IPS DF 4.7 (cell line): ENCODE results near the gene ACP5.
"Not testable (repeated sequence)": the region's sequence is repeated elsewhere in the genome, so short reads cannot be mapped to it uniquely, and the experiment has no call there.

Source experiments
- DNase-seq: peaks from one replicate; pipeline ENCODE4 v3.0.0-alpha.2; 2013; ENCODE audit warnings: low spot score; ENCODE audit errors: extremely low read depth

ACP5 gene

DNA sequence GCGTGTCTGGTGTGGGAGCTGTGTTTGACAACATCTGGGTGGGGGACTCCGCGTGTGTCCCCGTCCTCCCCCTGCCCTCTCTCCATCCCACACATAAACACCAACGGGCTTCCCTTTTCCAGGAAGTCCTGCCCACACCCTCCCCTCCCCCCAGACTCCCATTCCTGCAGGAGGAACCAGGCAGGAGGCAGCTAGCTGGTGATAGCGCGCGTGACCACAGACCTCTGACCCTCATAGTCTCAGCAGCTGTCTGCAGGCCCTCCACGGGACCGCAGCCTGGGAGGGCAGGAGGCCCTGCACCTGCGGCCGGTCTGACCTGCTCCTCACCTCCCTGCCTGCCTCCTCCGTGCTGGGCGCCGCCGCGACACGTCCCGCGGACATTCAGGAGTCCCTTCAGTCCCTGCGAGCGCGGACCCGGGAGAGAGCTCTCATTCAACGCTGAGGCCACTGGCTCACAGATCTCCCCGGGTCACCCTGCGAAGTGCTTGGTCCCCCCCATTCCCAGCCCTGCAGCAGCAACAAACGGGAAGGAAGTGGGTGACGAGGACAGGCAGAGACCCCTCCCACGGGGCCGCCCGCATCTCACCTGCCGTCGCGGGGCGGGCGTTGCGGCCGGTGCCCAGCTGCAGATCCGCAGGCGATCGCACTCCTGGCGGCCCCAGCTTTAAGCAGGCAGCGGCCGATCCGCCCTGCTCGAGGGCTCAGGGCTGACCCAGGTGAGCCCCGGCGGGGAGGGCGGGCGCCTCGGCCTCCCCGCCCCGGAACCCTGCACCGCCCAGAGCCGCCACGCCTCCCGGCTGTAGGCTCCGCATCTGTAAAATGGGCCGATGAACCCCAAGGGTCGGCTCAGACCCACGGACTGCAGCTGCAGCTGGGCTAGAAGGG lies 1.1 kb upstream of the ACP5 start:
- no peak for DNase-seq

DNA sequence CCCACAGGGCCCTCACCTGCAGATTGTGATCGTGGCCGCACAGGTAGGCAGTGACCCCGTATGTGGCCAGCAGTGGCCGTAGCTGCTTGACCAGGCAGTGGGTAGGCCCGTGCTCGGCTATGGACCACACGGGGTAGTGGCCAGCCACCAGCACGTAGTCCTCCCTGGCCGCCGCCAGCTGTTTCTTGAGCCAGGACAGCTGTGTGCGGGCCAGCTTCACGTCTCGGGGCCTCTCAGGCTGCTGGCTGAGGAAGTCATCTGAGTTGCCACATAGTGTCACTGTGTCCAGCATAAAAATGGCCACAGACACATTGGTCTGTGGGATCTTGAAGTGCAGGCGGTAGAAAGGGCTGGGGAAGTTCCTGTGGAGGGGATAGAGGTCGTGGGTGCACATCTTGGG lies 1.2 kb downstream of the ACP5 start:
- DNase-seq = no peak

DNA sequence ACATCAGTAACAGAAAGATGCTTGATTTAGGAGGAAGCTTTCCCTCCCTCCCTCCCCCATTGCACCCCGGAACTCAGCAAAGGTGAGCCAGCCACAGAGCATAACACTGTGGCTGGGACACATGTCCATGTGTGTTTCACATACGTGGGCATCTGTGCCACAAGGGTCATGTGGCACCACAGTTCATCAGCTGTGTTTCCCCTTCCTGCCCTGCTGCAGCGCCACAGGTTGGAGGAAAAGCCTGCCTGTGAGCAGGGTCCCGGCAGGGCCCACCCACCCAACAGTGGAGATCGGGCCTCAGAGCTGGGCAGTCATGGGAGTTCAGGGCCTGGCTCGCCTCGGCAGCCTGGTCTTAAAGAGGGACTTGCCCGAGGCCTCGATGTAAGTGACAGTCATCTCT lies 2.8 kb downstream of the ACP5 start:
- DNase-seq = no peak

DNA sequence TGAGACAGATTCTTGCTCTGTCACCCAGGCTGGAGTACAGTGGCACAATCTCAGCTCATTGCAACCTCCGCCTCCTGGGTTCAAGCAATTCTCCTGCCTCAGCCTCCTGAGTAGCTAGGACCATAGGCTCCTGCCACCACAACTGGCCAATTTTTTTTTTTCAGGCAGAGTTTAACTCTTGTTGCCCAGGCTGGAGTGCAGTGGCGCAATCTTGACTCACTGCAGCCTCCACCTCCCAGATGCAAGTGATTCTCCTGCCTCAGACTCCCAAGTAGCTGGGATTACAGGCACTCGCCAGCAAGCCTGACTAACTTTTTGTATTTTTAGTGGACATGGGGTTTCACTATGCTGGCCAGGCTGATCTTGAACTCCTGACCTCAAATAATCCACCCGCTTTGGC lies 3.7 kb downstream of the ACP5 start:
- DNase-seq = not testable (repeated sequence)

DNA sequence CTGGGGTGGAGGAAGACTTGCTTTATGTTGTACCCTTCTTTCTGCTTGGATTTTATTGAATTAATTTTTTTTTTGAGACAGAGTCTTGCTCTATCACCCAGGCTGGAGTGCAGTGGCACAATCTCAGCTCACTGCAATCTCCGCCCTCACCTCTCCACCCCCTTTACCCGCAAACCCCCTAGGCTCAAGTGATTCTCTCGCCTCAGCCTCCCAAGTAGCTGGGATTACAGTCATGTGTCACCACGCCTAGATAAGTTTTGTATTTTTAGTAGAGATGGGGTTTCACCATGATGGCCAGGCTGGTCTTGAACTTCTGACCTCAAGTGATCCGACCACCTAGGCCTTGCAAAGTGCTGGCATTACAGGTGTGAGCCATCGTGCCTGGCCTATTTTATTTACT lies 4.1 kb downstream of the ACP5 start:
- DNase-seq = not testable (repeated sequence)

DNA sequence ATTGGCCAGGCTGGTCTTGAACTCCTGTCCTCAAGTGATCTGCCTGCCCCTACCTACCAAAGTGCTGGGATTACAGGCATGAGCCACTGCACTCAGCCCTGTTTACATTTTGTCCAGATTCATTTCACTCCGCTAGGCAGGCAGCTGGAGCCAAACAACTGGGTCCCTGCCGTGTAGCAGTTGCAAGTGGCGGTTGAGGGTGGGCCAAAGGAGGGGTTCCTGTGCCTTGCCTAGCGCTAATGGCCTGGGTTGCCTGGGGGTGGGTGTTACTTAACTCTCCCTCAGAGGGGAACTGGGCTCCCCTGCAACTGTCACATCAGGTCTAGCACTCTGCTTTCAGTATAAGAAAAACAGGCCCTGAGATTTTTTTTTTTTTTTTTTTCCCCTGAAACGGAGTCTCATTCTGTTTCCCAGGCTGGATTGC lies 7.4 kb downstream of the ACP5 start:
- DNase-seq = no peak

DNA sequence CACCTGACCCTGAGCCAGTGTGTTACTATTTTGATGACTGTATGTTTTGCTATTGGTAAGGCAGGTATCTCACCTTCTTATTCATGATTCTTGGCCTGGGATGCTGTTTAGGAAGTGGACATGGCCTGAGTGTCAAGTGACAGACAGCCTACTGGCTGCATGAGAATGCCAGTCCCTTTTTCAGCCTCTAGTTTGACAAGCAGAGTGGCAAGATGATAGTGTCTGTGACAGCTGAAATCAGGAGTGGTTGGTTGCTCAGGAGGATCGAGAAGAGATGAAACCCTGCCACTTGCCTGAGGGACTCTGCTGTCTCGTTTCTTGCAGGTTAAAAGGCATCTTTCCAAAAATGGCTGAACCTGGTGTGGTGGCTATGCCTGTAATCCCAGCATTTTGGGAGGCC lies 11.3 kb downstream of the ACP5 start:
- no peak for DNase-seq

DNA sequence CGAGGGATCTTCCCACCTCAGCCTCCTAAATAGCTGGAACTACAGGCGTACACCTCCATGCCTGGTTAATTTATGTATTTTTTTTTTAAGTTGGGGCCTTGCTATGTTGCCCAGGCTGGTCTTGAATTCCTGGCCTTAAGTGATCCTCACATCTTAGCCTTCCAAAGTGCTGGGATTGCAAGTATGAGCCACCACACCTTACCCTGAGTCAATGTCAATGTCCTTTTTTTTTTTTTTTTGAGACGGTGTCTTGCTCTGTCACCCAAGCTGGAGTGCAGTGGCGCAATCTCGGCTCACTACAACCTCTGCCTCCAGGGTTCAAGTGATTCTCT lies 11.8 kb downstream of the ACP5 start:
- DNase-seq = not testable (repeated sequence)

DNA sequence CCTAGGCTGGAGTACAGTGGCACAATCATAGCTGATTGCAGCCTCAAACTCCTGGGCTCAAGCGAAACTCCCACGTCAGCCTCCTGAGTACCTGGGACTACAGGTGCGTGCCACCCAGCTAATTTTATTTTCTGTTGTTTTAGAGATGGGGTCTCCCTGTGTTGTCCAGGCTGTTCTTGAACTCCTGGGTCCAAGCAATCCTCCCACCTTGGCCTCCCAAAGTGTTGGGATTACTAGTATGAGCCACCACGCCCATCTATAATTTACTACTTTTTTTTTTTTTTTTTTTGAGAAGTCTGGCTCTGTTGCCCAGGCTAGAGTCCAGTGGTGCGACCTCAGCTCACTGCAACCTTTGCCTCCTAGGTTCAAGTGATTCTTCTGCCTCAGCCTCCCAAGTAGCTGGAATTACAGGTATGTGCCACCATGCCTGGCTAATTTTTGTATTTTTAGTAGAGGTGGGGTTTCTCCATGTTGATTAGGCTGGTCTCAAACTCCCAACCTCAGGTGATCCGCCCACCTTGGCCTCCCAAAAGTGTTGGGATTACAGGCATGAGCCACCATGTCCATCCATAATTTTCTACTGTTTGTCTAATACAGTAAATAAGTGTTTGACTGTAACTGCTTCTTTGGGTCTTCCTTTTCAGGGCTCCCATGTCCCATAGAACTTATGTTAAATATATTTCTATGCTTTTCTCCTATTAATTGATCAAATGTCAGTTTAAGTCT lies 13.2 kb downstream of the ACP5 start:
- DNase-seq = not testable (repeated sequence)

DNA sequence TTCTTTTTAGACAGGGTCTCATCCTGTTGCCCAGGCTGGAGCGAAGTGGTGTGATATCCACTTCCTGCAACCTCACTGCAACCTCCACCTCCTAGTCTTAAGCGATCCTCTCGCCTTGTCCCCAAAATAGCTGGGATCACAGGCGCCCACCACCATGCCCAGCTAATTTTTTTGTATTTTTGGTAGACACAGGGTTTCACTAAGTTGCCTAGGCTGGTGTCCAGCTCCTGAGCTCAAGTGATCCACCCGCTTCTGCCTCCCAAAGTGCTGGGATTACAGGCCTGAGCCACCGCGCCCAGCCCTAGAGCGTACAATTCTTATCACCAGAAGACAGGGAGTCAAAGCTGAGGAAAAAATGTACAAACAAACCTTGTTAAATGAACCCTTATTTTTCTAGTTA lies 13.9 kb downstream of the ACP5 start:
- DNase-seq = no peak

DNA sequence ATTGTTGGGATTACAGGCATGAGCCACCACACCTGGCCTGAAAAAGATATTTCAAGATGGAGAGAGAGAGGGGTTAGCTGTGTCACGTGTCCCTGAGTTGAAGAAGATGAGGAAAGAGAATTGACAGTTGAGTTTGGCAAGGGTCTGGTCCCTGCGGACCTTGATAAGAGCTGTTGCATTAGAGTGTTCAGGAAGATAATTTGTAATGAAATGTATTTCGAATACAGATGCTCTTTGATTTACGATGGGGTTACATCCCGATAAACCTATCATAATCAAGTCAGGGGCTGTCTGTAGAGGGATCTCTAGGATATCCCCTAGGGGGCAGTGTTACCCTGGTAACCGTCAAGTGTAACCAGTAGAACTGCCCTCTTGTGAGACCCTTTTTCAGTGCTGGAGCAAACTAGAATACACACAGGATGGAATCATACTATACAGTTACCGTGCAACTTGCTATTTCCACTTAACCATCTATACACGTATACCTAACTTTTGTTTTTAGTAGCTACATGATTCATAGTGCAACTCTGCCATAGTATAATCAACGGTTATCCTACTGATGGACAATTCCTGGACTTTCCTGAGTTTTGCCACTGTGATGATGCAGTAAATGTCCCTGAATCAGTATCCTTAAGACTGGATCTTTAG lies 16.9 kb downstream of the ACP5 start:
- no peak for DNase-seq

DNA sequence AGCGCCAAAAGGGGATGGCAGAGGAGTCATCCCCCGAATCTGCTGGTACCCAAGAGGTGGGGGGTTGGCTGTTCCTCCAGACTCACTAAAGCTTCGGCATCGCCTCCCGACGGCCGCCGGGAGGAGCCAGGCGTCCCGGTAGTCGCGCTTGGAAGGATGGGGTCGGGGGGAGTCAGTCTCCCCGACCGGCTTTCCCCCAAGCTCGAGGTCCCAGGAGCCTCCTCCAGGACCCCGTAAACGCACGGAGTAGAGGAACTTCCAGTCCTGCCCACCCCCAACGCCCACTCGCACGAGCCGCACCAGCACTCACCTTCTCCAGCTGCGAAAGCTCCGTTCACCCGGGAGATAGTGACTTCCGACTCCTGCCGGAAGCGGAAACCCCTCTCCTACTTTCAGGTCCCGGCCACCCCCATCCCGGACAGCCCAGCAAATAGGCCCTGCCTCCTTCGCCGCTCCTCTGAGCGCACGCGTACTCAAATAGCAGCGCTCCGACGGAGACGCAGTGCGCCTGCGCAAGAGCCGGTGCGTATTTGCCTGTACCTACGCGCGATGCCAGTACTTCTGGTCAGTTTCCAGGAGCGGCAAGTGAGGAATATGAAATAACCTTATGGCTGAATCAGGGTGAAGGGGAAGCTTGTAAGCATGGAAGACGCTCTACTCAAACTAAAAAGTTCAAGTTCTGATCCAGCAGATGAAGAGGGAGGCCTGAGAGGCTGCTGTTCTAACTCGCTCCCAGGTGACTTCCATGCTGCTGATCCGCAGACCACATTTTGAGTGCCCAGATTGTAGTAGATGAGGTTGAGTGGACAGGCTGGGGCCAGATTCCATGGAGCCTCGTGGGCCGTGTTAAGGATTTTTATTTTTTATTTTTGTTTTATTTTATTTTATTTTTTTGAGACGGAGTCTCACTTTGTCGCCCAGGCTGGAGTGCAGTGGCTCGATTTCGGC lies 18.3 kb downstream of the ACP5 start, which contains the start of gene ELOF1:
Gene ELOF1 (minus strand): TSS at position 350 of the 948 bp plus-strand sequence. CDS start 4,883 bp downstream, outside the sequence.
- DNase-seq = peak; percentile 95

DNA sequence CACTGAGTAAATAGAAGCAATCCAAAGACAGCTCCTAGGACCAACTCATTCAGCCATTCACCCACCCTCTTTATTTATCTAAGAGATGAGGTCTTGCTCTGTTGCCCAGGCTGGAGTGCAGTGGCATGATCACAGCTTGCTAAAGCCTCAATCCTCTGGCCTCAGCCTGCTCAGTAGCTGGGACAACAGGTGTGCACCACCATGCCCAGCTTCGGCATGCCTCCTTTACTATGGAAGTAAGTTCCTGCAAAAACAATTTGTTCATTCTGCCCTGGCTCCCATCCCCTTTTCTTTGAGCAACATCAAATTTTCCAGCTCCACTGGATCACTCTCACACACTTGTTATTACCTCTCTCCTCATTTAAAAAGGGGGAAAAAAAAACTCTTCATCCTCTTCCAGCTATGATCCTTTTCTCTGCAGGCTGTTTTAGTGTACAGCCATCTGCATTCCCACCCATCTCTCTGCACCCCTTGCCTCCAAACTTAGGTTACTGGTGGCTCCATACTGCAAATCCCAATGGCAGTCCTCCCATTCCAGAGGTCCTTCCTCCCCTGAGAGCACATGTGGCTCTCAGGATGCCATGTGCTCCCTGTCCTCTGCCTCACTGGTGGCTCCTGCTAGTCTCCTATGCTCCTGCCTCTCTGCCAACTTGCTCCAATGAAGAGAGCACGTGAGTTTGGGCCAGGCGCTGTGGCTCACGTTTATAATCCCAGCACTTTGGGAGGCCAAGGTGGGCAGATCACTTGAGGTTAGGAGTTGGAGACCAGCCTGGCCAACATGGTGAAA lies 20.6 kb downstream of the ACP5 start:
- DNase-seq = no peak

DNA sequence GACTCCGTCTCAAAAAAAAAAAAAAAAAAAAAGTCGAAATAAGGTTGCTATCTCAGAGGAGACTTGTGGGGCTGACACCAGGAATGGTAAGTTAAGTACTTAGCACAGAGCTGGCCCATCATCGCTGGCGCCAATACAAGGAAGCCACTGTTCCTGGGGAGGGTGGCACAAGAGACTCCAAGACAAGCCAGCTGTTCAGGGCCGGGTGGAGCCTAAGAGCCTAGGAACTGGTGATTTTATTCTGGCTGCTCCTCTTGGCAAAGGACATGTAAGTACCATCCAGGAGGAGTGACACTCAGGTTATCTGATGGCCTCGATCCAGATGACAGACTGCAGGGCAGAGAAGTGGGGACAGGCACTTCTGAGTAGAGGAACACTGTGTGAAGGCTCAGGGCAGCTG lies 22.2 kb downstream of the ACP5 start:
- no peak for DNase-seq

DNA sequence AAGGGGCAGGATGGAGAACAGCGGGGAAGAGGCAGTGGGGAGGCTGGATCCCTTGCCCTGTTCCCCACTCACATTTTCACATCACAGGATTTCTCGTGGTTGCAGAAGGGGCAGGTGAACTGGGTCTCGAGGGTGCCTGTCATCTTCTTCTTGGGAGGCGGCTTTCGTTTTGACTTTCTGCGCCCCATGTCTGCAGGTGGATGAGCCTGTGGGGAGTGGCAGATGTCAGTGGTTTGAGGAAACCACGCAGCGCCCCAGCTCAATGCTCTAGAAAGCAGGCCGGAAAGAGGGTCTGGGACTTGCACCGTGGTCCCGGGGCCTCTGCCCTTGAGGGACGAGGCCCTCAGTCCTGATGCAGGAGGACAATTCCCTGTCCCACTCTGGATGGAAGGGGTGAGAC lies 23.3 kb downstream of the ACP5 start:
- no peak for DNase-seq

DNA sequence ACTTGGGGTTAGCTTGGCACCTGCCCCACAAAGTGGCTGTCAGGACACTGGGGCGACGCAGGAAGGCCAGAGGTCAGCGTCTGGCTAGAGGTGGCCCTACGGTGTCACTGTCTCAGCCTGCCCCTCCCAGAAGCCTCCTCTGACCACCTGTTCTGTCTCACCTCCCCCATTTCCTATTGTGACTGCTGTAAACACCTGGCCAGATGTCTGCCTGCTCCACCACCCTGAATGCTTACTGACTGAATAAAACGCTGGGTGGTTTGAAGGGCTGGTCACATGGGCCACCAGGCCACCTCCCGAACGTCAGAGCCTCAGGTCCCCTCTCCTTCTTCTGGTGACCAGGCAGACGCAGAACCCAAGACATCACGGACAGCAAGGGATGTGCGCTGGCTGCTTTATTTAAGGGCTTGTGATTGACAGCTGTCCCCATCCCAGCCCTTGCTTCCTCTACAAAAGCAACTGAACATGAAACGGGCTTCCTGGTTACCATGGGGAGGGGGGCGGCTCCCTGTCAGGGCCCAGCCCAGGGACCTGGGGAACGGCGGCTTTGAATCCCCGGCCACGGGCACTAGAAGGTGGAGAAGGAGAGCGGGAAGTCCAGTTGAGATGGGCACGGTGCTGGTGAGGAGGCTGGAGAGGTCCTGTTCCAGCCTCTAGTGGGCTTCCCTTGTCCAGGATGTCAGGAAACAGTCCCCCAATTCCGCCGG lies 24.6 kb downstream of the ACP5 start:
- no peak for DNase-seq

DNA sequence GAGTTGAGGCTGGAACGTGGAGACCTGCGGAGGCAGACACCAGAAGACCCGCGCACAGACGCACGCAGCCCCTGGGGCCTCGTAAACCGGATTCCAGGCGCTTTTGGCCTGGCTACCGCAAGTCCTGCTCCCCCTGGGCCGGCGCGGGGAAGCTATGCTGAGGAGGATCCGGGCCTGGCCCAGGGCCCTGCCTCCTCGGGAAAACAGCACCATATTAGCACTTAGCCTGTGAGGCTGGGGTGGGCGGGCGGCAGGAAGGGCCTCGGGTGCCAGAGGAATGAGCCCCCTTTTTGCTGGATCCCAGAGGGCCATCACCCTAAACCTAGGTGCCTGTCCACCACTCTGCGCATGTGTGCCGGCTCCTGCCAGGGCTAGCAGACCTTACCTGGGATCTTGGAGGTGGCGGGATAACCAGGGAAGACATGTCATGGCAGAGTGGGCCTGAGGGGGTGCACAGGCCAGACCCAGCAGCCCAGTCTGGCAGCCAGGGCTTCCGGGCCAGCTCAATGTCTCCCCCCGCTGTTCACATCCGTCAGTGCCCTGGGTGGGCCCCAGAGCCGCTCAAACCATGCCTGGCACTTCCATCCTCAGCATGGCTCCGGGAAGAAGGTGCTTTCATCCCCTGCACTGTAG lies 25.7 kb downstream of the ACP5 start:
- no peak for DNase-seq

DNA sequence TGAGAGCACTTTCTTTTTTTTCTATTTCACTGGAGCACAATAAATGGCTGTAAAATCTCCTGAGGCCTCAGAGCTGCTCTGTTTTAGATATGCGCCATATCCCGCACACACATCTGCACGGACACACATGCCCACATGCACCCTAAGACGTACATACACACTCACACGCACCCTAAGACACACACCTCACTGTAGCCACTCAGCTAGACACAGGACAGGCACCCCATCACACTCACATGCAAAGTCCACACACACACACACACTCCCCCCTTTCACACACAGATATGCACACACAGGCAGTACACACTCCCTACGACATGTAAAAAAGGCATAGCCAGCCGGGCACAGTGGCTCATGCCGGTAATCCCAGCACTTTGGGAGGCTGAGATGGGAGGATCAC lies 27.2 kb downstream of the ACP5 start:
- DNase-seq = no peak

DNA sequence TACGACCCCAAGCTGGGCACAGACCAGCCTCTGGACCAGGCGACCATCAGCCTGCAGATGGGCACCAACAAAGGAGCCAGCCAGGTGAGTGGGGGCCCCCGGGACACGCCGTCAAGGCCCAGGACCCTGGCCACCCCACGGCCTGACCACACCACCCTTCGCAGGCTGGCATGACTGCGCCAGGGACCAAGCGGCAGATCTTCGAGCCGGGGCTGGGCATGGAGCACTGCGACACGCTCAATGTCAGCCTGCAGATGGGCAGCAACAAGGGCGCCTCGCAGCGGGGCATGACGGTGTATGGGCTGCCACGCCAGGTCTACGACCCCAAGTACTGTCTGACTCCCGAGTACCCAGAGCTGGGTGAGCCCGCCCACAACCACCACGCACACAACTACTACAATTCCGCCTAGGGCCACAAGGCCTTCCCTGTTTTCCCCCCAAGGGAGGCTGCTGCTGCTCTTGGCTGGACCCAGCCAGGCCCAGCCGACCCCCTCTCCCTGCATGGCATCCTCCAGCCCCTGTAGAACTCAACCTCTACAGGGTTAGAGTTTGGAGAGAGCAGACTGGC lies 28.0 kb downstream of the ACP5 start:
- no peak for DNase-seq
